GM12801 (cell line): Measurements from ENCODE around the gene SIGLECL1.

Experiments used
- TF ChIP-seq, protein P1 (sequence below): IDR thresholded peaks from one replicate; pipeline ENCODE4 v1.5.1; 2011; ENCODE audit warnings: control low read depth; ENCODE audit not compliant: insufficient read length; ENCODE audit errors: extremely low read depth

The SIGLECL1 gene

DNA sequence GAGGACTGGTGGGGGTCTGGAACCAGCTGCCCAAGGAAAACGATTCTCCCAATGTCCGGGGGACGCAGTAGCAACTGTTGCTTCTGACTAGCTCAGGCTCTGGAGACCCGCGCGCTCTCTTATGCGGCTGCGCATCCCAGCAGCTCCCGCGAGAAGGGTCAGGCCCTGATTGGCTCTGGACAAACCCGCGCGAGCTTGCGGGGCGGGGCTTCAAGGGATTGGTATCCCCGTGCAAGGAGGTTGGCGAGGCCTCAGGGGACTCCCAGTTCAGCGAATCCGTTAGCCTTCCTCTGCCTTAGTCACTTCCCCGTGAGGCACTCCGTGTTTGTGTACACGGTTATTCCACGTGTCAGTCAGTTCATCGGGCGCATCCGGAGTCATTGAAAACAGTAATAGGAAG, 20.2 kb downstream of the SIGLECL1 start:
- TF ChIP-seq, protein P1, sequence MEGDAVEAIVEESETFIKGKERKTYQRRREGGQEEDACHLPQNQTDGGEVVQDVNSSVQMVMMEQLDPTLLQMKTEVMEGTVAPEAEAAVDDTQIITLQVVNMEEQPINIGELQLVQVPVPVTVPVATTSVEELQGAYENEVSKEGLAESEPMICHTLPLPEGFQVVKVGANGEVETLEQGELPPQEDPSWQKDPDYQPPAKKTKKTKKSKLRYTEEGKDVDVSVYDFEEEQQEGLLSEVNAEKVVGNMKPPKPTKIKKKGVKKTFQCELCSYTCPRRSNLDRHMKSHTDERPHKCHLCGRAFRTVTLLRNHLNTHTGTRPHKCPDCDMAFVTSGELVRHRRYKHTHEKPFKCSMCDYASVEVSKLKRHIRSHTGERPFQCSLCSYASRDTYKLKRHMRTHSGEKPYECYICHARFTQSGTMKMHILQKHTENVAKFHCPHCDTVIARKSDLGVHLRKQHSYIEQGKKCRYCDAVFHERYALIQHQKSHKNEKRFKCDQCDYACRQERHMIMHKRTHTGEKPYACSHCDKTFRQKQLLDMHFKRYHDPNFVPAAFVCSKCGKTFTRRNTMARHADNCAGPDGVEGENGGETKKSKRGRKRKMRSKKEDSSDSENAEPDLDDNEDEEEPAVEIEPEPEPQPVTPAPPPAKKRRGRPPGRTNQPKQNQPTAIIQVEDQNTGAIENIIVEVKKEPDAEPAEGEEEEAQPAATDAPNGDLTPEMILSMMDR: no peak

DNA sequence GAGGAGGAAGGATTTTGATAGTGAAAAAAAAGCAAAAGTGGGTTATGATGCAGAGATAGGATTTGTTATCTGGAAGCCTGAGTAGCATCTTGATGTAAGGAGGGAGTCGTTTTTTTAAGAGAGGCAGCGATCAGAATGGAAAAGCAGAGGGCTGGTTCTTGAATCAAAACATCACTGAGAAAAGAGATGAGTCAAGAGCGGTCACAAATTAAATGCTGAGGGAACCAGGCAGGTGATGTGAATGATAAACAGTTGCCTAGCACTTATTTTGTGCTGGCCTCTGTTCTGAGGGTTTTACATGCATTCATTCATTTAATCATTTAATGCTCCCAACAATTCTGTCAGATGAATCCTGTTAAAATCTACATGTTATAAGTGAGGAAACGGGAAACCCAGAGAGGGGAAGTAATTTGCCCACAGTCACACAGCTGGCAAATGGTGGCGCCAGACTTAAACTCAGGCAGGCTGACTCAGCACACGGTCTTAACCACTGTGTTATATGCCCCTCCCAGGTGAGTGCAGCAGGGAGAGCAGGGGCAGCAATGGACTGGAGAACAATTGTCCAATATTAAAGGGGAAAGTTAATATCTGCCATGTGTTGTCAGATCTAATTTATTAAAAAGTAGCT, 21.4 kb downstream of the SIGLECL1 start:
- TF ChIP-seq, protein P1: no peak

DNA sequence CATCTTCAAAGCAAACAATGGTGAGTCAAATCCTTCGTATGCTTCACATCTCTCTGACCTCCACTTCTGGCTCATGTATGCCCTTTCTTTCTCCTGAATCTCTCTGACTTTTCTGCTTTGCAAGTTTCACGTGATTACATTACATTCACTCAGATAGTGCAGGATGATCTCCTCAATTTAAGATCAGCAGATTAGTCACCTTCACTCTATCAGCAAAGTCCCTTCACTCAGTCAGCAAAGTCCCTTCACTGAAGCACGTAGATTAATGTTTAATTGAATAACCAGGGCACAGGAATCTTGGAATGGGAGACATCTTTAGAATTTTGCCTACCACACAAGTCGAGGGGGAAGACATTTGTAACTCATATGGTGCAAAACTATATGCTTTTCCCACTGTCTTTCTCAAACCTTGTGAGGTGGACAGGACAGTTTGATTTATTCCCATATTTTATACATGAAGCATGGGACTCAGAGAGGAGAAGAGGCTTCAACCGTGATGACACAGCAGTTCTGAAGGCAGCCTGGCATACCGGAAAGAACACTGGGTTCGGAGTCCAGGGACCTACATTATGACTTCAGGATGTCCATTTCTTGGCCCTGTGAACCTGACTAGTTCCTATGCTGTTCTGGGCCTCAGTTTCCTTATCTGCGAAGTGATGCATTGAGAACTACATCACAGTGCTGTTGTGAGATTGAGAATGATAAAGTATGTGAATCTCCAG, 23.3 kb downstream of the SIGLECL1 start:
- TF ChIP-seq, protein P1: no peak

DNA sequence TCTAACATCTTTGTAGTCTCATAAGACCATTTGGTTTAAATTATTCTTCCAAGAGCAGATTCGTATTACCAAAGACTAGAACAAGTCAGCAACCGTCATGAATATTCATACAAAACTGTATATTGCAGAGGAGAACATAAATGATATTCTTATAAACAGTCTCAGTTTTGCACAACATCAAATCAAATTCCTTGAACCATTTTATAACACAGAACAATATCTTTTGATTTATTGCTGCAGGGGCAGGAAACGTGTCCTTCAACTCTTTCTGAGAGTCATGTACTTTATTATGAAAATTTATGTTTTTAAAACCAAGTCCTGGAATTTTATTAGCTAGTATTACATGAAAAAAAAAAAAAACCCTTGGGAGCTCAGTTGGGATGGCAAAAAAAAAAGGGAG, 26.2 kb downstream of the SIGLECL1 start:
- TF ChIP-seq, protein P1: no peak

DNA sequence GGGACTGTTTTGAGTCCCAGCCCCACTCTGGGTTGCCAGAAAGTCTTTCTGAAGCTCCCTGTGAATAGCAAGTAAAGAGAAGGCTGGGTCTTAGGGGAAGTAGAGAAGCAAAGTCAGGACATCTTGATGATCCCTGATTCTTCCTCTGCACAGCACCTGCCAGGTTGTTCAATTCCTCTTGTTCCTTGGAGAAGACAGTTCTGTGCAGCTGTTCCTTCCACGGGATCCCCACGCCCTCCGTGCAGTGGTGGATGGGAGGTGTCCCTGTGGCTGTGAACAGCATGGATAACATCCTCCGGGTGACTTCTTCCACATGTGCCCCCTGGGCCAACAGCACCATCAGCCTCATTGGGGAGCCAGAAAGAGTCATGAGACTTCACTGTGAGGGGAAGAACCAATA, 31.5 kb downstream of the SIGLECL1 start:
- TF ChIP-seq, protein P1: no peak

DNA sequence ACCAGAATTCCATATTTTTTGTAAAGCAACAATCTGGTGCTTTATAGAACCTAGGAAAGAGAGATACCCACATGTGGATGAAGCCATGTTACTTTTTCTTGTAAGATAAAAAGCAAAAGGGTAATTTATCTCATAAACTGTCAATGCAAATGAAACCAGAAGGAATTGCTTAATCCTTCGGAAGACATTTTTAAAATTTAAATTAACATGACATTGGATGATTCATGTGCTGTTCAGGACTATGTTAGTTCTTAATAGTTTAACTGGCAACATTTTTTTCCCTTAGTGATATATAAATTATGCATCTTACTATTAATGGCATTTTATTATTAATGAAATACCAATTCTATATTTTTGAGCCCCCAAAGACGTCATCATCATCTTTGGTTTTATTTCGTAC, 34.8 kb downstream of the SIGLECL1 start:
- TF ChIP-seq, protein P1: no peak

DNA sequence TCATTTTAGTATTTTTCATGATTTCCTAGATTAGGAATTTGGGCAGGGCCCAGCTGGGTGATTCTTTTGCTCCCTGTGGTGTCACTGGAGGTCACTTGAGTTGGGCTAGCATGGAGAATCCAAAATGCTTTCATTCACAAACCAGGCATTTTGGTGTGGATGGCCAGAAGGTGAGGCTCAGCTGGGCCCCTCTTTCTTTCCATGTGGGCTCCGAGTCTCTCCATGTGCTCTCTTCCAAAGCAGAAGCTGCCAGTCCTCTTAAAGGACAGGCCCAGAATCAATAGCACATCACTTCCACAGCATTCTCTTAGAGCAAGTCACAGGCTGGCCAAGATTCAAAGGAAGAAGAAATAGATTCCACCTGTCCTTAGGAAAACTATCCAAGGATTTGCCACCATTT, 38.8 kb downstream of the SIGLECL1 start:
- TF ChIP-seq, protein P1: no peak
